ENCODE results near the gene PLEKHA8.

The PLEKHA8 gene

DNA sequence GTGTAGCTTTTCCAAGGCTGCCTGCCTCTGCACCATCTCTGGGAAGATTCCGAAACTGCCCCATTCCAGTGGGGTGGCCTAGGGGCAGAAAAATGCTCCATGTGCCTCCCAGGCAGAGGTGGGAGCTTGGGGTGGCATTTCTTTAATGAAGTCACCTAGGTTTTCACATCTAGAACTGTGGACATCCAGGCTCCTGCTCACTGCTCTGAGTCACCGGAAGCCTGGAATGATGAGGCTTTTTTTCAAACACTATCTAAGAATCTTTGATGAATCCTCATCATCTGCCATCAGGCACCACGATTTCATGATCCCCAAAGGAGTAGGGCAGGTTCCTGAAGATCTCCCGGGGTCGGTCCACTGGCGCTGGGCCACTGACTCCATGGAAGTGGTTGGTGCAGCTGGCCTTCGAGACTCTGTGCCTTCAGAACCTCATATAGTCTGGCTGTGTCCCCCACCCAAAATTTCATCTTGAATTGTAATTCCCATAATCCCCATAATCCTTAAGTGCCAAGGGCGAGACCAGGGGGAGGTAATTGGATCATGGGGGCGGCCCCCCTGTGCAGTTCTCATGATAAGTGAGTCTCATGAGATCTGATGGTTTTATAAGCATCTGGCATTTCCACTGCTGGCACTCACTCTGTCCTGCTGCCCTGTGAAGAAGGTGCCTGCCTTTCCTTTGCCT lies 143.7 kb downstream of the PLEKHA8 start:
- no peak for DNase-seq

DNA sequence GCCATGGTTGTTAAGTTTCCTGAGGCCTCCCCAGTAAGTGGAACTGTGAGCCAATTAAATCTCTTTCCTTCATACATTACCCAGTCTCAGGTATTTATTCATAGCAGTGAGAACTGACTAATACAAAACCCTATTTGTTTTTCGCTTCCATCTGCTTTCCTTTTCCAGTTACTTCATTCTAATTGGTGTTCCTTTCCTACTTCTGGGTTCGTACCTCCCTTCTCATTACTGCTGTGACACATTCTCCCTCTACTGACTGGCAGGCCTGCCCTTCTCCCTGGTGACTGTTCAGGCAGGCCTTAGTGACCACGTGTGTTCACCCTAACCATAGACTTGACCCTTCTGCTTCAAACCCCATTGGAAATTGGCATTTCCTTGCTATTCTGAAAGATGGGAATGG lies 144.2 kb downstream of the PLEKHA8 start:
- no peak for DNase-seq

DNA sequence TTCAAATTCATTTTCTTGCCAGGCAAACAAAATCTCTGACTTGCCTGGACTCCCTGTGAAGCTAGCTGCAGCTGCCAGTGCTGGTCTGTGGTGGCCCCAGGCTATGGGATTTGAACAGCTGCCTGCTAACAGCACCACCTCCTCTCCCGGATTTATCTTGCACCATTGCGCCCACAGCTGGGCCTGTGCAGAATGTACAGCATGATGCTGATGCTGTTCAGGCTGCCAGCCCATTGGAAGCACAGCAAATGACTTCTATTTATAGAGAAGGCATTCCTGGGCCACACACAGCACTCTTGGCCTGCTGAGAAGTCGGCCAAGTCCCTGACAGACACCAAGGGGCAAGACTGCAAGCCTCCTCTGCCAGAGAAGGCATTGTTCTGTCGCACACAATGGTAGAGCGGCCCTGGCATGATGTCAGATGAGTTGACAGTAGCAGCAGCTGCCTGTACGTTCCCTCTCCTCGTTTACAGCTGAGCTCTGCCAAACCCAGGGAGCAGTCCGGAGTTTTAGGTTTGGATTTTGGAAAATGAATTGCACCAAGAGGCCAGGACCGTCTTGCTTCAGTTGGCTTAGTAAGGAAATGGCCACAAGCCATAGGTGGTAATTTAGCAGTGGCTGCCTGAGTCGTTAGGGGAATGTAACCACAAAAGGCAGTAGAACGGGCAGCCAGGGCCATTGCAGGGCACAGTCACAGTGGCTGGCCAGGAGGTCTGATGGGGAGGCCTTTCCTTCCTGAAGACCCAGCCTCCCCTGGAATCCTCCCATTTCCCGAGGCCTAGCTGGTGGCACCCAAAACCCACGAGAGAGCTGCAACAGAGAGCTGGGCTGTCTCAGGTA lies 145.1 kb downstream of the PLEKHA8 start:
- peak; percentile 87 for DNase-seq

DNA sequence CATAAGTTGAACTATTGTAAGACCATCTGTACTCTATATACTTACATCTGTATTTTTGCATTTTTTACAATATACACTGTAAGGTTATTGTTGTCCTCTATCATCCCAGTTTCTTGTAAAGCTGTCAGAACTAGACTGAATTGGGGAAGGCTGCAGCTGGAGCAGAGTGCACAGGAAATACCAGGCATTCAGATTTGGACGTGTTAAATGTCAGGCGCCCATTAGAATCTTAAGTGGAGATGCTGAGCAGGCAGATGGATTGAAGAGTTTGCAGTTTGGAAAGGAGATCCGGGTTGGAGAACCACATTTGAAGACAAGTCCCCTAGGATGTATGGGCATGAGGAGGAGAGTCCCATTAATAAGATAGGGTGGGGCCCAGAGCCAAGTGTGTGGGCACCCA lies 147.0 kb downstream of the PLEKHA8 start:
- no peak for DNase-seq

DNA sequence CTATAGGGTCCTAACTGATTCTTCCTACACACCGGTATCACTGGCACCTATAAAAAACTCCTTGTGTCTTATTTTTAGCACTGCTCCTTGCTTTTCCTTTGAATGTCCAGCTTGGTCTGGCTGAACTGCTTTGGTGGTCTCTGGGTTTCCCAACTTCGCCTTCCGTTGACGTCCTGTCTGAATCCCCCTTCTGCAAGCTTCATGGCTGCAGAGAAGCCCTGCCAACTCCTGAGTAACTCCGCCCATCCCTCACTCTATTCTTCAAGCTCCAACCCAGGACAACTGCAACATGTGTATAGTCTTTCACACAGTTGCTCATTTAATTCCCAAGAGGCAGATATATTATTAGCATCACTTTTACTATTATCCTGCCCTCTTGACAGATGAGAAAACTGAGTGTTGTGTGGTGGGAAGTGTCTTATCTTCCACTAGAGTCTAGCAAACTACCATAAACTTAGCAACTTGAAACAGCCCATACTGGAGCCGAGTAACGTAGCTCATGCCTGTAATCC lies 147.5 kb downstream of the PLEKHA8 start:
- DNase-seq: no peak

DNA sequence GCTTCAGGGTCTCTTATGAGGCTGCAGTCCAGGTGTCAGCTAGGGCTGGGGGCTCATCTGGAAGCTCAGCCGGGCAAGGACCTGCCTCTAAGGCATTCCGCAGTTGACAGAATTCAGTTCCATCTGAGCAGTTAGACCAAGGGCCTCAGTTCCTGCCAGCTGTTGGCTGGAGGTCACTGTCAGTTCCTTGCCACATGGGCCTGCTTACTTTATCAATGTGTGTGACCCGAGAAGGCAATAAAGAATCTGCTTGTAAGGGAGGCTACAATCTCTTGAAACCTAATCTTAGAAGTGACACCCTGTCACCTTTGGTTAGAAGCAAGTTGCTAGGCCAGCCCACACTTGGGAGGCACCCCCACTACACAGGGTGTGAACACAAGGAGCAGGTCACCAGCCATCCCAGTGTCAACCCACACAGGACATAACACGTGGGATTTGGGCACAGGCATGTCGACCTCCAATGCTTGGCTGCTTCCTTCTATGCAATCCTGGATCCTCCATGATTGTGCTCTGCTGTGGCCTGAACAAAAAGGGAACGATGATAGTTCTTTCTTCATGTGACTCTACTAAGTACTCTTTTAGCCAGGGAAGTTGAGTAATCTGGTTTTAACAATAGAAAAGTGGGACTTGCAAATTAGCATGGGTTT lies 148.4 kb downstream of the PLEKHA8 start:
- no peak for DNase-seq

DNA sequence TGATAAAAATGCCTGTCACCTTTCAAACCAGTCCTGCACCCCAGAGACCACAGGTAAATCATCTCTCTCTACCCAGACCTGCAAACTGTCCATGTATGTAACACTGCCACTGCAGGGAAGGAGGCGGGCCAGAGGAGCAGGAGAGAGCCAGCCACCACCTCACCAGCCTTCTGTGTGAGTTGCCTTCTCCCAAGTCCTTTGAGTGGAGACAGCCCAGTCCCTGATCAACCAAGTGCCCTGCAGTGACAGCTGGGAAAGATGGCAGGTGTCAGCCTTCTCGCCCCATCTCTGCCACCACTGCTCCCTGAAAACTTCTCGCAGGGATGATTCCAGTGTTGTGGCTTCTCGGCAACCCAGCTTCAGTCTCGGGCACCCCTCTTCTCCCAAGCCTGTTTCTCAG lies 149.0 kb downstream of the PLEKHA8 start:
- no peak for DNase-seq

DNA sequence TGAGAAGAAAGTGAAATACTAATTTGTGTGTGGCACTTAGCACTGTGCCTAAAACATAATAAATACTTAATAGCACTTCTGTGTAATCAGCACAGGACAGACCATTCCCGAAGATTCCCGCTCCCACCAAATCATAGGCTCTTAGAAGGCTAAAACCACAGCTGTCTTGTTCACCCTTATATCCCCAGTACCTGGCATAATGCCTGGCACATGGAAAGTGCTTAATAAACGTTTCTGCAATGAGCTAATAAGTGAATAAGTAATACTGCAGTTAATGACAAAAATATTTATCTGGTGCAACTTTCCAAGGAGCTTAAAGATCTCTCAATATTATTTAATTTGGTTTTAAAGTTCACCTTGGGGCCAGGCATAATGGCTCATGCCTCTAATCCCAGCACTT lies 149.8 kb downstream of the PLEKHA8 start:
- no peak for DNase-seq

DNA sequence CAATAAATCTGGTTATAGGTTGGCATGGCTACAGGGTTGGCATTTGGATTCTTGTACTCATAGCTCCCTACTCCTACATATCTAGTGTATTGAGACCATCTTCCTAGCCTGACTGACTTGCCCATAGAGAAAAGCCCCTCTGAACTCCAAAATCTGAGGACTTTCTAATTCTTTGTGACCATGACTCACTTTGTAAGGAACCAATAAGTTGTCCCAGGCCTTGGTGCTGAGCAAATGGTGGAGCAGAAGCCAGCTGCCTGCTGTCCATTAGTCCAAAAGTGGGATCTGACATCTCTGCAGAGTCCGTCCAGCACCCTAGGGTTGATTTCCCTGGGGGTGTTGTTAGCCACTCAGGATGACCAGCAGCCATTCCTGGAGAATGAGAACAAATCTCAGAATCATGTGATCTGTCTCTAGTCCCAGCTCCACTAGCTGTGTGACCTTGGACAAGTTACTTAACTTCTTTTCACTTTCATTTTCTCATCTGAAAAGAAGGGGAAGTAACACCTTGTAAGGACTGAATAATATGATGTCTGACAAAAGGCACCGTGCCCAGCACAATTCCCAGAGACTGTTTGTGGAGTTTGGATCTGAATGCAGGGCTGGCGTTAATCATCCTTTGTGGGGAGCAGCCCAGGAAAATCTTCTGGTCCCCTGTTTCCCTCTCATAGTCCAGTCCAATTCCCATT lies 150.7 kb downstream of the PLEKHA8 start:
- DNase-seq: no peak
